Choroid plexus epithelial cell (primary cell): ENCODE results near the gene ZFHX2.

ENCODE experiments used
- DNase-seq: peaks from one replicate; pipeline ENCODE4 v3.0.0-alpha.2; 2010; ENCODE audit warnings: low read depth
- H3K4me3 ChIP-seq: 2 replicates; pipeline ENCODE4 v1.5.1; 2011; ENCODE audit warnings: low read depth, mild to moderate bottlenecking, control low read depth, low read length, moderate library complexity
- CTCF ChIP-seq: conservative IDR thresholded peaks from 2 replicates; pipeline ENCODE4 v1.5.1; 2011; ENCODE audit warnings: low read depth, mild to moderate bottlenecking, control low read depth, inconsistent platforms, low read length, moderate library complexity

The ZFHX2 gene

GRCh38 chr14:23513005-23513817 lies 38.4 kb downstream of the ZFHX2 start:
- DNase-seq = no peak
- no peak overlapping the region for H3K4me3 ChIP-seq
- no peak for TF ChIP-seq CTCF

DNA sequence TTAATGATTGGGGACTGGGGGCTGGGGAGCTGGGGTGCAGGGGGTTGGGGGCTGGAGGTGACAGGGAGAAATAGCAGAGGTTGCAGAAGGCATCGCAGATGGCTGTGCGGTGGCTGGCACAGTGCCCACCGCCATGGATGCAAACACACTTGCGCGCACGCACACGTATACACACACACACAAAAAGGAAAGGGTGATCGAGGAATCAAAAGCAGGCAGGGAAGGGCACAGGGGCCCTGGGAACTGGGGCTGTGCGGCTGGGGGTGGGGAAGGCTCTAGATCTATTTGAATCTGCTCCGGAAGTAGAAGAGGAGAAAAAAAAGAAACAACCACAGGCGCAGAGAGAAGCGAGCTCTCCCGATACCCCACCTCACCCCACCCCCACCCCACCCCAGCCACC lies 39.4 kb downstream of the ZFHX2 start:
- peak overlapping the region; percentile 8 for H3K4me3 ChIP-seq
- no peak for DNase-seq
- TF ChIP-seq CTCF = no peak

- TF ChIP-seq CTCF = no peak
- peak; percentile 63 for DNase-seq
- no peak overlapping the region for H3K4me3 ChIP-seq
These were observed 57.3 kb downstream of the ZFHX2 start for GRCh38 chr14:23494223-23494622.

DNA sequence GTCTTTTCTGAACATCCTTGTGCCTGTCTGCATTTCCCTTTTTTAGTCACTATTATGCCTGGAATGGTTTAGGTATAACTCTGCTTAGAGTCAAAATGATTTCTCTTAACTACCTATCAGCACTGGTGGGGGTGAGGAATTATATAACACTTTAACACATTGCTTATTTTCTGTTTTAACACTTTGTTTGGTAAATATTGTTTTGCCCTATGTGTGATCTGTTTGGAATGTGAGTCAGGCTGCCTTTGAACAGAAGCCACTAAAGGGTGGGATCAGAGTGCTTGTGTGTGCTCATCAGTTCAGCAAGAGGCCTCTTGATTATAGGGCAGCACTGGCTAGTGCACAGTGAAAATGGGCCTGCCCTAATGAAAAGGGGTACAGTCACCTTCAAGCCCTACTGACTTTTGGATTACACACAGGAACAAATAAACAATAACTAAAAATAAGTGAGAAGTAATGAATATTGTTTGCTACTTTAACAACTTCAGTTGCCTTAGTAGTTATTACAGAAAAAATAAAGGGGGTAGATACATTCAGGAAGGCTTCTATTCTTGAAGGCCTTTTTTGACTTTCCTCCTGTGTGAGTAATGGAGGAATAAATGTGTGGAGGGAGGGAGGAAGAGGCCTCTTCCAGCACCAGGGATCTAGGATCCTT lies 58.8 kb downstream of the ZFHX2 start:
- DNase-seq = peak; percentile 43
- H3K4me3 ChIP-seq = no peak overlapping the region
- TF ChIP-seq CTCF = no peak

DNA sequence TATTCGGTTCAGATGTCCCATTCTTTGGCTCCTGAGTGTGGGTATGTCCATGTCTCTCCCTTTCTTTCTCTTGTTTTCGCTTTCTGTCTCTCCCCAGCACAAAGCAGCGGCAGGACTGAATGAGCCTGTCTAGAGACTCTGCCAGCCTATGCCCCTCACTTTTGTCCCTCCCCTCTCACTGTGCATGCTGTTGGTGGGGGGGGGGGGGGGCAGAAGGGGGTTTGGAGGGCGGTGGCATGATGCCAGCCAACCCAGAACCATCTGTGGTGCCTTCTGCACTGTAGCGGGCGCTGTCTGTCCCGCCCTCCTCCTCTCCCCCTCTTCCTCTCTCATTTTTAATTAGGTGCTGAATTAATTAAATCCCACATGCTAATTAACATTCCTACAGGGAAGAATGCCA lies 64.3 kb downstream of the ZFHX2 start:
- no peak overlapping the region for H3K4me3 ChIP-seq
- TF ChIP-seq CTCF = no peak
- DNase-seq = no peak

DNA sequence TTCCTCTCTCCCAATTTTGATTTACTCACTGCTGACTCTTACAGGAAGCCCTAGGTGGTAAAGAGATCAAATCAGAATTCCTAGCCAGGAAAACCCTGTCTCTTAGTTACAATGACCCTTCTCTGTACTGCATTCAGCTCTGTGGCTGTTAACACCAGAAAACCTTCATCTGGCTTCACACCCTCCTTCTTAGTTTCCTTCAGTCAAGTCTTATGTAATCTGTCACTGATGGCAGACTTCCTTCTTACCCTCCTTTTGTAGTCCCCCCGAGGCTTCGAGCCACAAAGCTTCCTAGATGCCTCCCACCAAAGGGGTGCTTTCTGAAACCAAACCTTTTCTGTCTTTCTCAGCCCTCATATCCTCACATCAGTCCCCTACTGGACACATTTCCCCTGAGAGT lies 65.5 kb downstream of the ZFHX2 start:
- TF ChIP-seq CTCF = no peak

More for the DNA sequence above, 65.5 kb downstream of the ZFHX2 start:
- DNase-seq = no peak
- H3K4me3 ChIP-seq = no peak overlapping the region
